Activated CD4-positive, alpha-beta memory T cell treated with anti-CD3 and anti-CD28 coated beads for 36 hours (primary cell): Measurements from ENCODE around the gene OR1F1. TPM values are rescaled to one million over a fixed set of nuclear protein-coding genes. Genes with fewer than 3 reads are reported as not detected.
A peak's percentile ranks its signal among the peaks of the same experiment; 100 is the strongest.
"Not testable (repeated sequence)": the region's sequence is repeated elsewhere in the genome, so short reads cannot be mapped to it uniquely, and the experiment has no call there.

Experiments used
- CTCF ChIA-PET: fragments of 350-600 bp; sonication (Branson Sonifier 250); formaldehyde crosslinking; loops from one replicate; lab custom pipeline; 2021; ENCODE audit warnings: antibody characterized with exemption, inconsistent platforms; lab: Charles Lee
- POLR2A ChIA-PET: fragments of 350-600 bp; sonication (Branson Sonifier 250); formaldehyde crosslinking; loops from one replicate; lab custom pipeline; 2021; ENCODE audit warnings: antibody characterized with exemption; lab: Charles Lee
- DNase-seq: peaks from one replicate; pipeline ENCODE4 v3.0.0-alpha.2; 2020
- H3K27ac Mint-ChIP-seq: one replicate; pipeline ENCODE4 v1.8.0; 2021; ENCODE audit warnings: mixed read lengths
- H3K27me3 Mint-ChIP-seq: one replicate; pipeline ENCODE4 v1.8.0; 2021; ENCODE audit warnings: mixed read lengths
- H3K36me3 Mint-ChIP-seq: one replicate; pipeline ENCODE4 v1.8.0; 2021; ENCODE audit warnings: mixed read lengths
- H3K4me1 Mint-ChIP-seq: one replicate; pipeline ENCODE4 v1.8.0; 2021; ENCODE audit warnings: low read depth, mixed read lengths
- H3K4me3 Mint-ChIP-seq: one replicate; pipeline ENCODE4 v1.8.0; 2021; ENCODE audit warnings: mild to moderate bottlenecking, mixed read lengths
- H3K9me3 Mint-ChIP-seq: one replicate; pipeline ENCODE4 v1.8.0; 2021; ENCODE audit warnings: mixed read lengths
- intact Hi-C: fragments of 100-400 bp; cut with micrococcal nuclease; formaldehyde crosslinking; loops from one replicate; pipeline ENCODE4 v1.15.1; 2023
- total RNA-seq, 2 experiments: library from RNA; stranded (reverse); gene quantifications; one replicate each; pipeline ENCODE4 v1.2.3, GENCODE V29; 2021

The OR1F1 gene
- total RNA-seq, 2 experiments from 2014 or later, result not detected

DNA sequence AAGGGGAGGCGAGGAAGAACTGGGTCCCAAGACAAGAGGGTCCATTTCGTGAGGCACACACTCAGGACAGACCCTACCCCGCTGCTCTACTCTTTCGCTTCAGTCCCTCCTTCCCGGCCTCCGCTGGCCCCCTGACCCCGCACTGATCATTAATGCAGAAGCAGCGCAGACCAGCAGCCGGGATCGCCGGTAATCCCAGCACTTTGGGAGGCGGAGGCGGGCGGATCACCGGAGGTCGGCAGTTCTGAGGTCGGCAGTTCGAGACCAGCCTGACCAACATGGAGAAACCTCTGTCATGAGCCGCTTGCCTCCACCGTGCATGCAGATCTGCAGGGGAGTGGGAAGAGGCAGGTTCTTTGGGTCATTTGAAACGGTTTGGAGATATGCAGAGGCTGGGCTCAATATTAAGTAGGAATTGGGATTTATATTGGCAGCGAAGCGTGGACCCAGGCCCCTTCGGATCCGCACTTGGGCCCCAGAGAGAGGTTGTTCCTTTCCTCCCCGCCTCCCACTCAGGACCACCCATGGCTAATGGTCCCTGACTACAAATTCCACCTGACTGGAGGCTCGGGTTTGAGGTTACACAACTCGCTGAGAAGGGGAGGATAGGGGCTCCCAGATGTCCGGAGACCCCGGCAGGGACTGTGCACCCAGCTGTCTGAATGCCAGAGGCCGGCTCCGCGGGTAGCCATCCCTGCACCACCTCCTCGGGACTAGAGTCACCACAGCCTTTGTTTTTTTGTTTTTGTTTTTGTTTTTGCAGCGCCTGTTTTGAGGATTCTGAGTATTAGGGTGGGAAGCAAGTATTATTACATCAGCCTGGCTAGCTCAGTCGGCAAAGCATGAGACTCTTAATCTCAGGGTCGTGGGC is 23.6 kb upstream of the OR1F1 start:
- Mint-ChIP-seq H3K27me3 (no peaks in the 10 kb centered on the region), H3K4me1 (peaks cover 13% of the 10 kb centered on the region), H3K9me3 (no peaks in the 10 kb centered on the region), H3K27ac (no peak overlapping the region), H3K36me3 (no peaks in the 10 kb centered on the region), H3K4me3 (no peak overlapping the region)
- no peak for DNase-seq
- ChIA-PET POLR2A (no interaction called here), CTCF (interaction anchor here (0.7 to 2.4 kb wide), 5 partner anchors 14 to 133 kb away, joined by 3 to 25 read pairs (median 7); partner anchors contain the start of gene ZNF213)
- intact Hi-C loops, result no loop called here

GRCh38 chr16:3165111-3165822 is 22.7 kb upstream of the OR1F1 start:
- Mint-ChIP-seq H3K9me3 (no peaks in the 10 kb centered on the region), H3K36me3 (no peaks in the 10 kb centered on the region), H3K4me1 (peaks cover 13% of the 10 kb centered on the region), H3K27ac (peak overlapping the region; percentile 18), H3K27me3 (no peaks in the 10 kb centered on the region), H3K4me3 (no peak overlapping the region)
- CTCF ChIA-PET, result interaction anchor here (0.7 to 2.4 kb wide), 15 partner anchors 14 to 161 kb away, joined by 3 to 25 read pairs (median 3); partner anchors contain the start of gene ZNF213
- intact Hi-C loops, result no loop called here
- DNase-seq, result no peak
- POLR2A ChIA-PET, result interaction anchor here (1.2 to 1.4 kb wide), 2 partner anchors 15 to 30 kb away, joined by 4 to 5 read pairs; partner anchors contain the start of gene ZNF213

DNA sequence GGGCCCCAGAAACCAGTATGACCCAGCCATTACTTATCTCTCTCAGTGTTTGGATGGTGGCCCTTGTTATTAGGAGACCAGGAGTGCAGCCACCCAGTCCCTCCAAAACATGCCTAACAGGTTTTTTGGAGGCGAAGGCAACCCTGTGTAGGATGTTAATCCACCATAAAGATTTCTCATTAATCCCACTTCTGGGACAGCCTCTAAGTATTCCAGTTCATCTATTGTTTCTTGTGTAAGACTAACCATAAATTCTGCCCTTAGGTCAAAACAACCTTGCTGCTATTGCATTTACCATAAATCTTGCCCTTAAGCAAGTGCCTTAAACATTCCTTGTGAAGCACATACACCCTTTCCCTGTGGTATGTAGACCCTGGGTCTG is 21.5 kb upstream of the OR1F1 start:
- Mint-ChIP-seq H3K36me3 (no peaks in the 10 kb centered on the region), H3K4me3 (no peak overlapping the region), H3K9me3 (no peaks in the 10 kb centered on the region), H3K27ac (no peak overlapping the region), H3K27me3 (peaks cover 10% of the 10 kb centered on the region), H3K4me1 (peaks cover 17% of the 10 kb centered on the region)
- CTCF ChIA-PET, result interaction anchor here (0.6 to 2.4 kb wide), 20 partner anchors 9 to 266 kb away, joined by 3 to 25 read pairs (median 3); partner anchors contain the start of gene ZNF213
- no peak for DNase-seq
- POLR2A ChIA-PET, result interaction anchor here (1.2 to 1.4 kb wide), 2 partner anchors 16 to 31 kb away, joined by 4 to 5 read pairs; partner anchors contain the start of gene ZNF213
- intact Hi-C loops, result loop anchor here (1.0 to 2.0 kb wide), 3 partner anchors 32 to 72 kb away; partner anchors contain the start of gene ZNF213

DNA sequence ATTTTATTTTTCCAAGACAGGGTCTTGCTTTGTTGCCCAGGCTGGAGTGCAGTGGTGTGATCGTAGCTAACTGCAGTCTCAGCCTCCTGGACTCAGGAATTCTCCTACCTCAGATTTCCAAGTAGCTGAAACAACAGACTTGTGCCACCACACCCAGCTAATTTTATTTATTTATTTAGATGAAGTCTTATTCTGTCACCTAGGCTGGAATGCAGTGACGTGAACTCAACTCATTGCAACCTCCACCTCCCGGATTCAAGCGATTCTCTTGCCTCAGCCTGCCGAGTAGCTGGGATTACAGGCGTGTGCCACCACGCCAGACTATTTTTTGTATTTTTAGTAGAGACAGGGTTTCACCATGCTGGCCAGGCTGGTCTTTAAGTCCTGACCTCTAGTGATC is 19.3 kb upstream of the OR1F1 start:
- intact Hi-C loops, H3K9me3 Mint-ChIP-seq, H3K36me3 Mint-ChIP-seq, H3K4me3 Mint-ChIP-seq, POLR2A ChIA-PET, DNase-seq, H3K27ac Mint-ChIP-seq: not testable (repeated sequence)
- H3K27me3 Mint-ChIP-seq, result peaks cover 20% of the 10 kb centered on the region
- H3K4me1 Mint-ChIP-seq, result peaks cover 32% of the 10 kb centered on the region
- CTCF ChIA-PET, result interaction anchor here (1.0 to 4.0 kb wide), 12 partner anchors 10 to 140 kb away, joined by 3 to 27 read pairs (median 6); partner anchors contain the start of genes ZNF200 and ZNF213

DNA sequence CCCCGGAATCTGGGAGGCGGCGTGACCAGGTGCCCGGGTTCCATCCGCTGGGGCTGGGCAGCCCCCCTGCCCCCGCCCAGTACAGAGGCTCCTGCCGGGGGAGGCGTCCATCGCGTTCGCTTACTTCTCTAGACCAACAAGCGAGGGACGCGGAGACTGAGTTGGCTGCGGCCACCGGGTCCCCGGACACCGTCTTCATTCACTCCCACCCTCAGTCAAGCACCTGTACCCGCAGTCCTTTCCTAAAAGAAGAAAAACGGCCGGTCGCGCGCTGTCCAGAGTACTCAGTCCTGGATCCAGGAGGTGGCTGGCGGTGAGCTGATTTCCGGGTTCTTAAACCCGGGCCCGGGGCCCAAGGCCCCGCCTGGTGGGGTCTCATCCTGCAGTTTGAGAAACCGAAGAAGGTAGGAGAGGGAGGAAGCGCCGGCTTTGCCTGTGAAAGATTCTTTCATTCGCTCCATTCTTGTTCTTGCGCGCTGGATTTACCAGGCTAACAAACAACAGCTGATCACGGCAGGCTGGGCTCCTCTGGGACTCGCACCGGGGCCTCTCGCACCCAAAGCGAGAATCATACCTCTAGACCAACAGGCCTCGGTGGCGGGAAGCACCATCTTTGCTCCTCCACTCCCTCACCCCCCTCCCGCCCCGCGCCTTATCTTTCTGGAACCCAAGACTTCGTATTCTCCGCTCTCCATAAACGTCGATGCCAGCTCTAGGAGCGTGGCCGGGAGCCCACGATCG is 17.4 kb upstream of the OR1F1 start:
- Mint-ChIP-seq H3K36me3 (peaks cover 3% of the 10 kb centered on the region), H3K27me3 (peaks cover 33% of the 10 kb centered on the region), H3K4me1 (peaks cover 37% of the 10 kb centered on the region), H3K27ac (peak overlapping the region; percentile 75), H3K9me3 (no peaks in the 10 kb centered on the region), H3K4me3 (peak overlapping the region; percentile 62)
- ChIA-PET CTCF (interaction anchor here (0.9 to 4.0 kb wide), 11 partner anchors 11 to 167 kb away, joined by 3 to 27 read pairs (median 9); no protein-coding TSS in a partner anchor), POLR2A (interaction anchor here (0.8 to 2.4 kb wide), 3 partner anchors 13 to 41 kb away, joined by 3 to 8 read pairs (median 3); partner anchors contain the start of gene ZNF213)
- DNase-seq, result peak; percentile 53
- intact Hi-C loops, result loop anchor here (1.0 to 5.0 kb wide), 4 partner anchors 20 to 330 kb away; no protein-coding TSS in a partner anchor

DNA sequence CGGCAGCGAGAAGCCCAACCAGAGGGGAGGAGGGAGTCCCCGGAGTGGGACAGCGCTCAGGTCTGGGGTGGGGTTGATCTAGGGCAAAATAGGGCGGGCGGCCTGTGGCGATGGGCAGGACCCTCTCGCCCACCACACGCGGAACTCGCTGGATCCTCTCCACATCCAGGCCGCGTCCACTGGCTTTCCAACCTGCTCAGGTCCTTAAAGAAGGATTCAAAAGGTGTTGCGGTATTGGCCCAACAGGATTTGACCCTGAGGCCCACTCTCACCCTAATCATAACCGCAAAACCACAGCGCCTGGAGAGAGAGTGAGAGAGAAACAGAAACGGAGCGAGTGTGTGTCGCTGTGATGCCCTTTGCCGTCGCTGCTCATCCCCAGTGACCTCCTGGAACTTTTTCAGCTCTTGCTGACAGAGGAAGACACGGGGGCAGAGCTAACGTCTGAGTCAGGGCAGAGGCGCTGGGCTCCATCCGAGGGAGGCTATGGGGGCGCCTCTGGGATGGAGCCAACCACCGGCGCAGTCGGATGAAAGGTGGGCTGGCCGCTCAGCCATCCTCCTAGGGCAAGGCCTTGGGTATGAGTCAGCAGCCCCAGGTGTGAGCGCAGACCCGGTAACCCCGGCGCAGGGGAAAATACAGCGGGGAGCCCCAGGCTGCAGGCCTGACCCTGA is 16.7 kb upstream of the OR1F1 start:
- CTCF ChIA-PET, result interaction anchor here (0.8 to 2.8 kb wide), 15 partner anchors 11 to 167 kb away, joined by 3 to 13 read pairs (median 4); partner anchors contain the start of gene ZSCAN10
- Mint-ChIP-seq H3K27me3 (peaks cover 38% of the 10 kb centered on the region), H3K4me3 (peak overlapping the region; percentile 62), H3K36me3 (peaks cover 3% of the 10 kb centered on the region), H3K9me3 (no peaks in the 10 kb centered on the region), H3K27ac (peak overlapping the region; percentile 75), H3K4me1 (peaks cover 34% of the 10 kb centered on the region)
- intact Hi-C loops, result loop anchor here (1.0 to 5.0 kb wide), 4 partner anchors 21 to 329 kb away; no protein-coding TSS in a partner anchor
- POLR2A ChIA-PET, result interaction anchor here (1.2 to 2.4 kb wide), 3 partner anchors 8 to 36 kb away, joined by 3 to 8 read pairs (median 3); partner anchors contain the start of gene ZNF213
- peak; percentile 80 for DNase-seq

- ChIA-PET CTCF (interaction anchor here (0.6 to 2.8 kb wide), 15 partner anchors 10 to 259 kb away, joined by 3 to 13 read pairs (median 4); partner anchors contain the start of gene ZSCAN10), POLR2A (interaction anchor here (0.6 to 2.4 kb wide), 4 partner anchors 8 to 639 kb away, joined by 3 to 8 read pairs (median 3); partner anchors contain the start of gene ZNF213)
Measured at GRCh38 chr16:3171855-3172593, 16.0 kb upstream of the OR1F1 start.

GRCh38 chr16:3173892-3174617 is 13.9 kb upstream of the OR1F1 start:
- ChIA-PET CTCF (interaction anchor here (0.8 to 1.3 kb wide), 4 partner anchors 11 to 146 kb away, joined by 3 to 4 read pairs (median 3); partner anchors contain the start of gene IL32), POLR2A (interaction anchor here (1.3 kb wide), 1 partner anchor 23 kb away, joined by 3 read pairs; no protein-coding TSS in a partner anchor)
- intact Hi-C loops, result loop anchor here (2.0 to 5.0 kb wide), 3 partner anchors 15 to 283 kb away; partner anchors contain the start of gene OR1F1
- DNase-seq, result peak; percentile 57
- H3K4me3 Mint-ChIP-seq, result peak overlapping the region; percentile 71
- peak overlapping the region; percentile 19 for H3K27ac Mint-ChIP-seq
- no peaks in the 10 kb centered on the region for H3K9me3 Mint-ChIP-seq
- H3K36me3 Mint-ChIP-seq, result peaks cover 3% of the 10 kb centered on the region
- H3K27me3 Mint-ChIP-seq, result peaks cover 51% of the 10 kb centered on the region
- H3K4me1 Mint-ChIP-seq, result peaks cover 34% of the 10 kb centered on the region

More at GRCh38 chr16:3171855-3172593, 16.0 kb upstream of the OR1F1 start:
- Mint-ChIP-seq H3K4me3 (peak overlapping the region; percentile 62), H3K4me1 (peaks cover 34% of the 10 kb centered on the region), H3K27me3 (peaks cover 38% of the 10 kb centered on the region), H3K36me3 (peaks cover 3% of the 10 kb centered on the region), H3K27ac (peak overlapping the region; percentile 75), H3K9me3 (no peaks in the 10 kb centered on the region)
- intact Hi-C loops, result loop anchor here (1.0 to 5.0 kb wide), 4 partner anchors 22 to 328 kb away; no protein-coding TSS in a partner anchor
- DNase-seq, result peak; percentile 79

DNA sequence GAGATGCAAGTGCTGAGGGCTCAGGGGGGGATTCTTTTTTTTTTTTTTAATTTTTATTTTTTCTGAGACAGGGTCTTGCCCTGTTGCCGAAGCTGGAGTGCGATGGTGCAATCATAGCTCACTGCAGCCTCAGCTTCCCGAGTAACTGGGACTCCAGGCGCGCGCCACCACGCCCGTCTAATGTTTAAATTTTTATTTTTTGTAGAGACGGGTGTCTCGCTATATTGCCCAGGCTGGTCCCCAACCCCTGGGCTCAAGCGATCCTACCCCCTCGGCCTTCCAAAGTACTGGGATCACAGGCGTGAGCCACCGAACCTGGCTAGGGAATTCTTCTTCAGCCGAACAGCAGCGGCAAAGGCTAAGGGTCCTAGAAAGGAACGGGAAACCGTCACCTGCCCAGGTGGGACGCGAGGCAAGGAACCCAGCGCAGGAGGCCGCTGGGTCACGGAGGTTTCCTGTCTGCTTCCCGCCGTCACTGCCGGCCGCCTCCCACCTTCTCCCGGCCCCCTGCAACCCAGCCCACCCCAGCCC is 13.3 kb upstream of the OR1F1 start:
- no peaks in the 10 kb centered on the region for H3K9me3 Mint-ChIP-seq
- POLR2A ChIA-PET, result interaction anchor here (1.3 kb wide), 1 partner anchor 24 kb away, joined by 3 read pairs; no protein-coding TSS in a partner anchor
- H3K36me3 Mint-ChIP-seq, result peaks cover 3% of the 10 kb centered on the region
- no peak for DNase-seq
- intact Hi-C loops, result loop anchor here (2.0 to 5.0 kb wide), 3 partner anchors 14 to 283 kb away; partner anchors contain the start of gene OR1F1
- H3K4me1 Mint-ChIP-seq, result peaks cover 34% of the 10 kb centered on the region
- CTCF ChIA-PET, result interaction anchor here (0.8 to 1.3 kb wide), 4 partner anchors 12 to 147 kb away, joined by 3 to 4 read pairs (median 3); no protein-coding TSS in a partner anchor
- H3K27ac Mint-ChIP-seq, result no peak overlapping the region
- H3K4me3 Mint-ChIP-seq, result no peak overlapping the region
- peaks cover 57% of the 10 kb centered on the region for H3K27me3 Mint-ChIP-seq
